Lower lobe of right lung (tissue), 2 donors: ENCODE measurements around the gene DGUOK. TPM values are rescaled to one million over a fixed set of nuclear protein-coding genes. Genes with fewer than 3 reads are reported as not detected.
A peak's percentile ranks its signal among the peaks of the same experiment; 100 is the strongest.
"Not testable (repeated sequence)": the region's sequence is repeated elsewhere in the genome, so short reads cannot be mapped to it uniquely, and the experiment has no call there.

Source experiments
- ATAC-seq, 2 donors: fragments of 200-7000 bp; cut with Tn5 transposase; one replicate each; pipeline ENCODE4 v1.9.1; 2020 to 2022; ENCODE audit warnings: mild to moderate bottlenecking in 2 of 2, moderate library complexity in 2 of 2
- DNase-seq: peaks from one replicate; pipeline ENCODE4 v3.0.0-alpha.2; 2020
- H3K27ac ChIP-seq: fragments of 200-600 bp; one replicate; pipeline ENCODE4 v1.8.0; 2022
- H3K27me3 ChIP-seq: fragments of 200-600 bp; one replicate; pipeline ENCODE4 v1.8.0; 2022; ENCODE audit warnings: low read depth
- H3K36me3 ChIP-seq: fragments of 200-600 bp; one replicate; pipeline ENCODE4 v1.8.0; 2022; ENCODE audit warnings: mild to moderate bottlenecking
- H3K4me1 ChIP-seq: fragments of 200-600 bp; one replicate; pipeline ENCODE4 v1.8.0; 2022
- H3K4me3 ChIP-seq: fragments of 200-600 bp; one replicate; pipeline ENCODE4 v1.8.0; 2022; ENCODE audit warnings: mild to moderate bottlenecking
- H3K9me3 ChIP-seq: fragments of 200-600 bp; one replicate; pipeline ENCODE4 v1.8.0; 2022
- intact Hi-C: fragments of 100-400 bp; cut with DNase I; formaldehyde crosslinking; loops from one replicate; pipeline ENCODE4 v1.11.0; 2022
- total RNA-seq: library from RNA; stranded (reverse); fragmentation: NEBNext Ultra II Directional; extraction: Animal tissue kit (Norgen Biotek cat#: 25700); gene quantifications from one replicate; pipeline ENCODE4 v1.2.1, GENCODE V29; 2021
- TF ChIP-seq, protein P1 (sequence below): fragments of 200-600 bp; IDR thresholded peaks from one replicate; pipeline ENCODE4 v1.8.0; 2022; ENCODE audit warnings: antibody characterized with exemption, mild to moderate bottlenecking
- donor health status: DM: no; HTN: yes; CAD: no; lungs with severe emphysema.

The DGUOK gene
- total RNA-seq, 1 donor from 2014 or later: 38.0 TPM

DNA sequence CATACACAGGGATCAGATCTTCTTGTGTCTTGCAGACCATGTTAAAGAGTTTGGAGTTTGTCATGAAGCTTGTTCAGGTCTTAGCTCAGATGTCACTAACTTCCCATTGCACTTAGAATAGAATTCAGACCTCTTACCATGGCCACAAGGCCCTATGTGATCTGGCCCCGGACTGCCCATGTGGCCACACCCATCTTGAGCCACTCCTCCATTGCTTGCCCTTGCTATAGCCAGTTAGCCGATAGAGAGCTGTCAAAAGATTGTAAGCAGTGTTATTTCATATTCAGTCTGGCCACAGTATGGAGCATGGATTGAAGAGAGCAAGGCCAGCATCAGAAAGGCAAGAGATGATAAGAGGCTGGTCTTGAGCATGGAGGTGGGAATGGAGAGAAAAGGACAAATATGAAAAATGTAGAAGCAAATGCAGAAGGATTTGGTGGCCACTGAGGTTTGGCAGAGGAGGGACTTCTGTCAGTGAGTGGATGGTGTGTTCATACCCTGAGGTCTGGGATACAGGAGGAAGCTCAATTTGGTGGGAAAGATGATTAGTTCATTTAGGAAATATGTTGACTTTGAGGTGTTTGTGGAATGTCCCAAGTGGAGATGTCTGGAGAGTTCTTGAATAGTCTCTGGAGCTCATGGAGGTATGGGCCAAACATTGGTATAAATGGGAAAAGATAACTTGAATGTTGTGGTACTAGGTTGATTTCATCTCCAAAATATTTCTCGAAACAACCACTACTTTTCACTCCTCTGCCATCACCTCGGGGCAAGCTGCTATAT, 10.6 kb downstream of the DGUOK start:
- no peak overlapping the region for H3K27ac ChIP-seq
- no peaks in the 10 kb centered on the region for H3K27me3 ChIP-seq
- peaks cover 10% of the 10 kb centered on the region for H3K4me1 ChIP-seq
- ATAC-seq: peak in 1 of 2 donors; percentile 6
- intact Hi-C loops: no loop called here
- TF ChIP-seq, protein P1, sequence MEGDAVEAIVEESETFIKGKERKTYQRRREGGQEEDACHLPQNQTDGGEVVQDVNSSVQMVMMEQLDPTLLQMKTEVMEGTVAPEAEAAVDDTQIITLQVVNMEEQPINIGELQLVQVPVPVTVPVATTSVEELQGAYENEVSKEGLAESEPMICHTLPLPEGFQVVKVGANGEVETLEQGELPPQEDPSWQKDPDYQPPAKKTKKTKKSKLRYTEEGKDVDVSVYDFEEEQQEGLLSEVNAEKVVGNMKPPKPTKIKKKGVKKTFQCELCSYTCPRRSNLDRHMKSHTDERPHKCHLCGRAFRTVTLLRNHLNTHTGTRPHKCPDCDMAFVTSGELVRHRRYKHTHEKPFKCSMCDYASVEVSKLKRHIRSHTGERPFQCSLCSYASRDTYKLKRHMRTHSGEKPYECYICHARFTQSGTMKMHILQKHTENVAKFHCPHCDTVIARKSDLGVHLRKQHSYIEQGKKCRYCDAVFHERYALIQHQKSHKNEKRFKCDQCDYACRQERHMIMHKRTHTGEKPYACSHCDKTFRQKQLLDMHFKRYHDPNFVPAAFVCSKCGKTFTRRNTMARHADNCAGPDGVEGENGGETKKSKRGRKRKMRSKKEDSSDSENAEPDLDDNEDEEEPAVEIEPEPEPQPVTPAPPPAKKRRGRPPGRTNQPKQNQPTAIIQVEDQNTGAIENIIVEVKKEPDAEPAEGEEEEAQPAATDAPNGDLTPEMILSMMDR: no peak
- no peak for DNase-seq
- H3K36me3 ChIP-seq: peaks cover 51% of the 10 kb centered on the region
- no peaks in the 10 kb centered on the region for H3K9me3 ChIP-seq
- no peak overlapping the region for H3K4me3 ChIP-seq

DNA sequence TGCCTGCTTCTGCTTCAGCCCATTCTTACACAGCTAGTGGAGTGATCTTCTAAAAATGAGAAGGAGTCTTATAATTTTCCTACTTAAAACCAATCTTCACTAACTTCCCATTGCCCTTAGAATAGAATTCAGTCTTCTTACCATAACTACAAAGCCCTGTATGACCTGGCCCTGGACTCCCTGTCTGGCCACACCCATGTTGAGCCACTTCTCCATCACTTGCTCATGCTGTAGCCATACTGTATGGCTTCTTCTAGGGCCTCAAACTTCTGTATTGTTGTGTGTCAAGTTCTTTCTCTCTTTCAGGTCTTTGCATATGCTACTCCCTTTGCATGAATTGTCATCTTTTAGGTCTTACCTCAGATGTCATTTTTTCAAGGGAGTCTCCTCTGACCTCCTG, 11.2 kb downstream of the DGUOK start:
- H3K4me1 ChIP-seq: peaks cover 9% of the 10 kb centered on the region

DNA sequence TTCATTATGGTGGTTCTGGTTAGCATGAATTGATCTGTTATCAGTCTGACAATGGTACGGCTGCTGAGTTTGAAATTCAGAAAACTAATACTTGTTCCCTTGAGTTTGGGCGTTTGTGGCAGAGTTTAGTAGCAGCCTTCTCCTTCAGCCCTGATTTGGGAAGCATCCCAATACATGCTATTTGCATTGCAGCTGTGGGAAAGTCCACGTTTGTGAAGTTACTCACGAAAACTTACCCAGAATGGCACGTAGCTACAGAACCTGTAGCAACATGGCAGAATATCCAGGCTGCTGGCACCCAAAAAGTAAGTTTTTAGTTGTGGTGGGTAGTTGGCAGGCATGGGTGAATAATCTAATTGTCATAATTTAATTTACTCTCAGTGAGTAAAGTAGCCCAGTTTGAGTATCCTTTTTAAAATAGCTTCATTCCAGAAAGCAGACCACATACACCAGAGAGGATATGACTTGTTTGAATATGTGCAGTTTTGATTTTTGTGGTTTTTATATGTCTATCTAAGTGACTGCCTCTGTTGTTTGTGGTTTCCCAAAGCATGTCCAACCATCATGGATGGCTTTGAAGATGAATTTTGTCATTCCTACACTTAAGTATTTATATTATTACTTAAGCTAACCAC, 12.2 kb downstream of the DGUOK start:
- no peaks in the 10 kb centered on the region for H3K27me3 ChIP-seq
- TF ChIP-seq, protein P1: no peak
- H3K9me3 ChIP-seq: no peaks in the 10 kb centered on the region
- H3K4me3 ChIP-seq: no peak overlapping the region
- intact Hi-C loops: no loop called here
- H3K36me3 ChIP-seq: peaks cover 48% of the 10 kb centered on the region
- no peak for ATAC-seq
- H3K4me1 ChIP-seq: peaks cover 9% of the 10 kb centered on the region
- no peak overlapping the region for H3K27ac ChIP-seq
- DNase-seq: no peak

More for the DNA sequence above, 11.2 kb downstream of the DGUOK start:
- H3K27me3 ChIP-seq: no peaks in the 10 kb centered on the region
- peaks cover 45% of the 10 kb centered on the region for H3K36me3 ChIP-seq
- no peak overlapping the region for H3K4me3 ChIP-seq
- DNase-seq (no peak), ATAC-seq (no peak)
- TF ChIP-seq, protein P1: no peak
- intact Hi-C loops: no loop called here
- no peaks in the 10 kb centered on the region for H3K9me3 ChIP-seq
- H3K27ac ChIP-seq: no peak overlapping the region

DNA sequence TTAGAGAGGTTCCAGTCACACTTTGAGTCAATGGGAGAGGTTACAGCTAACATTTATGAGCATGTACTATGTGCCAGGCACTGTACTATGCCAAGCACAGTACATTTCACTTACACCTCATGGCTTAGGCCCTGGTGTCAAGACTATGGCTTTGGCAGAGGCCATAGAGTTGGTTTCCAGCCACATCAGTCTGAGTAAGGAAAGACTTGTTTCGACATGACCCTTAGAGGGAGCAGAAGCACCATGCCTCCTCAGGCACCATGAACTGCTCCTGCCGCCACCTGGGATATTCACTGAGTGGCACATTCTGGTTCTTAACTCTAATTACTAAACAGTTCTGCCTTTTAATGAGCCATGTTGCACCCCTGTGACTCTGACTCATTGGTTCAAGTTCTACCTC, 12.7 kb downstream of the DGUOK start:
- DNase-seq (peak; percentile 53), ATAC-seq (peak; percentile 90 to 94)
- Histone ChIP-seq H3K9me3 (no peaks in the 10 kb centered on the region), H3K27me3 (no peaks in the 10 kb centered on the region), H3K36me3 (peaks cover 53% of the 10 kb centered on the region), H3K4me1 (peaks cover 9% of the 10 kb centered on the region), H3K27ac (no peak overlapping the region), H3K4me3 (no peak overlapping the region)
- TF ChIP-seq, protein P1: peak; percentile 24
- intact Hi-C loops: no loop called here

DNA sequence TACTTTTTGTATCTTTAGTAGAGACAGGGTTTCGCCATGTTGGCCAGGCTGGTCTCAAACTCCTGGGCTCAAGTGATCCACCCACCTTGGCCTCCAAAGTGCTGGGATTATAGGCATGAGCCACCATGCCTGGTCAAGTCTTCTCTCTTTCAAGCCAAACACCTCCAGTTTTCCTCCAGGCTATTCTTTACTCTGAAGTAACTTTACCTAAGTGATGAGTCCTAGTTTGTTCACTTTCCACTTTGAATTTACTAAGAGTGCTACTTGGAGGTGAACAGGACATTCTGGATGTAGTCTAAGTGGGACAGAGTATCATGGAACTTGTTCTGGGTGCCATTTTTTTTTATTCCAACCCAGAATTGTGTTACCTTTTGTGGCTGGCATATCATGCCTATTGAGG, 13.4 kb downstream of the DGUOK start:
- DNase-seq: not testable (repeated sequence)

DNA sequence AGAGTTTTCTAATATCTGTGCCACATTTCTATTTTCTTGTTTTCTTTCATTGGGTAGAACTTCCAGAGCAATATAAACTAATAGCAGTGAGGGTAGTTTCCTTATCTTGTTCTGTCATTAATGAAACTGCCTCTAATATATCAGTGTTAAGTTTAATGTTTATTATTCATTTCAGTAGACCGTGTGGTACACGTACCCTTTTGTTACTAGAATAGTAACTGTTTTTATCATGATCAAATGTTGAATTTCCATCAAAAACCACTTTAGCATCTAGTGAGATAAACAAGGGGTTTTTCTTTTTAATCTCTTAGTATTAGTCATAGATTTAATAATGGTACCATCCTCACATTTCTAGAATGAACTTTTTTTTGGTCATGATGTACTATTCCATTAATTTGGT, 16.0 kb downstream of the DGUOK start:
- ATAC-seq (no peak), DNase-seq (no peak)
- intact Hi-C loops: no loop called here
- H3K4me1 ChIP-seq: peaks cover 9% of the 10 kb centered on the region
- H3K27me3 ChIP-seq: no peaks in the 10 kb centered on the region
- H3K4me3 ChIP-seq: no peak overlapping the region
- TF ChIP-seq, protein P1: no peak
- peaks cover 54% of the 10 kb centered on the region for H3K36me3 ChIP-seq
- H3K27ac ChIP-seq: no peak overlapping the region
- no peaks in the 10 kb centered on the region for H3K9me3 ChIP-seq

More for the DNA sequence above, 13.4 kb downstream of the DGUOK start:
- H3K4me3 ChIP-seq, H3K4me1 ChIP-seq, H3K27ac ChIP-seq, H3K9me3 ChIP-seq, H3K27me3 ChIP-seq, ATAC-seq, intact Hi-C loops: not testable (repeated sequence)
- H3K36me3 ChIP-seq: peaks cover 54% of the 10 kb centered on the region
